GM23248 (cell line): Measurements from ENCODE around the gene TMEM126B.

Experiments
- EZH2 ChIP-seq: fragments of 200-600 bp; sonication (generic); IDR thresholded peaks from 2 replicates; pipeline ENCODE4 v1.6.1; 2018; ENCODE audit warnings: antibody characterized with exemption, mild to moderate bottlenecking; ENCODE audit not compliant: insufficient read depth, poor library complexity, severe bottlenecking
- EZH2phosphoT487 ChIP-seq: fragments of 200-600 bp; sonication (generic); IDR thresholded peaks from 2 replicates; pipeline ENCODE4 v1.6.1; 2018; ENCODE audit warnings: antibody characterized with exemption, moderate library complexity, mild to moderate bottlenecking, low read depth; ENCODE audit not compliant: insufficient read depth

DNA sequence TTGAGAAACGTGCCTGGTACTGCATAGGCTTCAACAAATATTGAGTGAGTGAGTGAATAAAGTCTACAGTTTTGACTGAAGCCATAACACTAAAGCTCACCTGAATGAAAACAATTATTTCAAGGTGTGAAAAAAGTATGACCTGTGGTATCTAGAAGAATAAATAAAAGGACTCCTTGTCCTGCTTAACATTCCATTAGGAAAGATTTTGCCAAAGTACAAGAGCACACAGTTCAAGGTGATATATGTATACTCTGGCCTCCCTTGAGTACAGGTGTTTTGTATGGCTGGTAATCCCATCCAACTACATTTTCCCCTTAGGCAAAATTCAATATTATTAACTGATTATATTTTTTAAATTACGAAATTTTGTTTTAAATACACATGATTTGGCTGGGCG, 38.3 kb downstream of the TMEM126B start:
- no peak for TF ChIP-seq EZH2phosphoT487
- no peak for TF ChIP-seq EZH2
